NB4 (cell line): ENCODE results near the gene PAQR8.

ENCODE experiments used
- MYC ChIP-seq: IDR thresholded peaks from 2 replicates; pipeline ENCODE4 v1.6.1; 2011; ENCODE audit warnings: low read depth, low read length
- POLR2A ChIP-seq: IDR thresholded peaks from 2 replicates; pipeline ENCODE4 v1.6.1; 2011; ENCODE audit warnings: mild to moderate bottlenecking; ENCODE audit not compliant: insufficient read length; ENCODE audit errors: extremely low read depth
- TF ChIP-seq, protein P1 (sequence below): IDR thresholded peaks from one replicate; pipeline ENCODE4 v1.5.1; 2012; ENCODE audit warnings: low read depth, low read length
- TF ChIP-seq, protein P2 (sequence below): IDR thresholded peaks from 2 replicates; pipeline ENCODE4 v1.6.1; 2011; ENCODE audit warnings: low read depth, low read length

DNA sequence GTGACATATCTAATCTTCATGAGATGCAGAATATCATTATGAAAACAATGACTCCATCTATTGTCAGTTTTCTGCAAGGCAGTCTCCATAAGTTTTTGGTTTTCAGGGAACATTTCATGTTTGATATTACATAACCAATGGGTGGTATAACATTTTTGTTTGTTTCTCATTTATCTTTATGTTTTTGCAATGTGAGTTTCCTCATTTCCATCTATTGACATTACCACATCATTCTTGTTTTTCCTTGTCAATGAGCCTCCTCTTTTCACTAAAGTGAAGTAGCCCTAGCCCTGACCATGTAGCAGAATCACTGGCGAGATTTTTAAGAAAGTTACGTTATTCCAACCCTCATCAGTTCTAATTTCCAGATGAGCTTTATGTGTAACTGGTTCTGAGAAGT lies 62.6 kb downstream of the PAQR8 start:
- no peak for TF ChIP-seq POLR2A
- TF ChIP-seq, protein P1, sequence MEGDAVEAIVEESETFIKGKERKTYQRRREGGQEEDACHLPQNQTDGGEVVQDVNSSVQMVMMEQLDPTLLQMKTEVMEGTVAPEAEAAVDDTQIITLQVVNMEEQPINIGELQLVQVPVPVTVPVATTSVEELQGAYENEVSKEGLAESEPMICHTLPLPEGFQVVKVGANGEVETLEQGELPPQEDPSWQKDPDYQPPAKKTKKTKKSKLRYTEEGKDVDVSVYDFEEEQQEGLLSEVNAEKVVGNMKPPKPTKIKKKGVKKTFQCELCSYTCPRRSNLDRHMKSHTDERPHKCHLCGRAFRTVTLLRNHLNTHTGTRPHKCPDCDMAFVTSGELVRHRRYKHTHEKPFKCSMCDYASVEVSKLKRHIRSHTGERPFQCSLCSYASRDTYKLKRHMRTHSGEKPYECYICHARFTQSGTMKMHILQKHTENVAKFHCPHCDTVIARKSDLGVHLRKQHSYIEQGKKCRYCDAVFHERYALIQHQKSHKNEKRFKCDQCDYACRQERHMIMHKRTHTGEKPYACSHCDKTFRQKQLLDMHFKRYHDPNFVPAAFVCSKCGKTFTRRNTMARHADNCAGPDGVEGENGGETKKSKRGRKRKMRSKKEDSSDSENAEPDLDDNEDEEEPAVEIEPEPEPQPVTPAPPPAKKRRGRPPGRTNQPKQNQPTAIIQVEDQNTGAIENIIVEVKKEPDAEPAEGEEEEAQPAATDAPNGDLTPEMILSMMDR: no peak
- TF ChIP-seq MYC: no peak
- TF ChIP-seq, protein P2, sequence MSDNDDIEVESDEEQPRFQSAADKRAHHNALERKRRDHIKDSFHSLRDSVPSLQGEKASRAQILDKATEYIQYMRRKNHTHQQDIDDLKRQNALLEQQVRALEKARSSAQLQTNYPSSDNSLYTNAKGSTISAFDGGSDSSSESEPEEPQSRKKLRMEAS: no peak
